ENCODE measurements around the gene NDST1. TPM values are rescaled to one million over a fixed set of nuclear protein-coding genes. Genes with fewer than 3 reads are reported as not detected.

The NDST1 gene
- total RNA-seq, 2 donors from 2014 or later, result 37.6 to 56.0 TPM

DNA sequence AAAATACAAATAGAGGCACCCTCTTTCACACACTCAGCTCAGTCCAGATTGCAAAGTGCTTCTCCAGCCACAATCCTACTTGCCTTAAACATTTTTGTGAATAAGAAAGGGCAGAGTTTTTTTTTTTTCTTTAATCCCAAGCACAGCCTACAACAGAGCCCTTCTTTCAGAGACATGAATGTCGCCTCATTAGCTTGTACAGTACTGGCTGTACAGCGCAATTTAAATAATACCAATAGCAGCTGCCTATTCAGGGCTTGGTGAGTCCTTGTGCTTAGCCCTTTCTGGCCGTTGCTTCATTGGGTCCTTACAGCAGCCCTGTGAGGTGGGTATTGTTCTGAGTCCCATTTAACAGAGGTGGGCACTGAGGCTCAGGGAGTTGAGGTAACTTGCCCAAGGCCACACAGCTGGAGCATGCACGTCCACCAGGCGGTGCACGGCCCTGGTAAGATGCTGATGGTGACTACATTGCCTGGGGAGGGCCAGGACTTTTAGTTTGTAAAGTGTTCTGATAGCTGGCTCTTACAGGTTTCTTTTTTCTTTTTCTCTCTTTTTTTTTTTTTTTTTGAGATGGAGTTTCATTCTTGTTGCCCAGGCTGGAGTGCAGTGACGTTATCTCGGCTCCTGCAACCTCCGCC, 23.1 kb downstream of the NDST1 start:
- Histone ChIP-seq H3K9me3 (no peaks in the 10 kb centered on the region), H3K36me3 (replicated peaks in 1 of 2; ENCODE audit: insufficient read depth in 1 of 2, low read depth in 2 of 2) (peaks cover 5 to 15% of the 10 kb centered on the region in 2 donors), H3K27ac (no peak overlapping the region), H3K4me3 (no peak overlapping the region), H3K27me3 (no peaks in the 10 kb centered on the region), H3K4me1 (peaks cover 18% of the 10 kb centered on the region)
- 83 to 85% methylated on average over 9 of the region's 9 CpGs for WGBS, 2 donors
- intact Hi-C loops (cut with DNase I), result no loop called here
- DNase-seq, result no peak
- TF ChIP-seq POLR2A (IDR thresholded peaks at IDR 0.05), result no peak
- TF ChIP-seq, protein P1, sequence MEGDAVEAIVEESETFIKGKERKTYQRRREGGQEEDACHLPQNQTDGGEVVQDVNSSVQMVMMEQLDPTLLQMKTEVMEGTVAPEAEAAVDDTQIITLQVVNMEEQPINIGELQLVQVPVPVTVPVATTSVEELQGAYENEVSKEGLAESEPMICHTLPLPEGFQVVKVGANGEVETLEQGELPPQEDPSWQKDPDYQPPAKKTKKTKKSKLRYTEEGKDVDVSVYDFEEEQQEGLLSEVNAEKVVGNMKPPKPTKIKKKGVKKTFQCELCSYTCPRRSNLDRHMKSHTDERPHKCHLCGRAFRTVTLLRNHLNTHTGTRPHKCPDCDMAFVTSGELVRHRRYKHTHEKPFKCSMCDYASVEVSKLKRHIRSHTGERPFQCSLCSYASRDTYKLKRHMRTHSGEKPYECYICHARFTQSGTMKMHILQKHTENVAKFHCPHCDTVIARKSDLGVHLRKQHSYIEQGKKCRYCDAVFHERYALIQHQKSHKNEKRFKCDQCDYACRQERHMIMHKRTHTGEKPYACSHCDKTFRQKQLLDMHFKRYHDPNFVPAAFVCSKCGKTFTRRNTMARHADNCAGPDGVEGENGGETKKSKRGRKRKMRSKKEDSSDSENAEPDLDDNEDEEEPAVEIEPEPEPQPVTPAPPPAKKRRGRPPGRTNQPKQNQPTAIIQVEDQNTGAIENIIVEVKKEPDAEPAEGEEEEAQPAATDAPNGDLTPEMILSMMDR (IDR thresholded peaks at IDR 0.05), result no peak
- ATAC-seq, result no peak

- TF ChIP-seq, protein P1 (IDR thresholded peaks at IDR 0.05), result no peak
- no peak for TF ChIP-seq POLR2A (IDR thresholded peaks at IDR 0.05)
- no peak overlapping the region for H3K27ac ChIP-seq
Observed at GRCh38 chr5:150531686-150532085, 23.8 kb downstream of the NDST1 start.

GRCh38 chr5:150532151-150532550, 24.2 kb downstream of the NDST1 start:
- Histone ChIP-seq H3K27ac (no peak overlapping the region), H3K4me1 (peaks cover 8% of the 10 kb centered on the region), H3K9me3 (no peaks in the 10 kb centered on the region), H3K4me3 (no peak overlapping the region), H3K27me3 (no peaks in the 10 kb centered on the region), H3K36me3 (replicated peaks in 1 of 2; ENCODE audit: insufficient read depth in 1 of 2, low read depth in 2 of 2) (peaks cover 5 to 20% of the 10 kb centered on the region in 2 donors)
- no peak for TF ChIP-seq POLR2A (IDR thresholded peaks at IDR 0.05)
- TF ChIP-seq, protein P1 (IDR thresholded peaks at IDR 0.05), result no peak
- intact Hi-C loops (cut with DNase I), result no loop called here
- WGBS, 2 donors, result 90 to 91% methylated on average over 7 of the region's 7 CpGs
- ATAC-seq (no peak), DNase-seq (no peak)

More at GRCh38 chr5:150531686-150532085, 23.8 kb downstream of the NDST1 start:
- Histone ChIP-seq H3K36me3 (replicated peaks in 1 of 2; ENCODE audit: insufficient read depth in 1 of 2, low read depth in 2 of 2) (peaks cover 5 to 18% of the 10 kb centered on the region in 2 donors), H3K9me3 (no peaks in the 10 kb centered on the region), H3K27me3 (no peaks in the 10 kb centered on the region), H3K4me1 (peaks cover 12% of the 10 kb centered on the region), H3K4me3 (no peak overlapping the region)
- 83 to 87% methylated on average over 8 to 9 of the region's 9 CpGs for WGBS, 2 donors
- ATAC-seq, result no peak
- no peak for DNase-seq
- intact Hi-C loops (cut with DNase I), result no loop called here

DNA sequence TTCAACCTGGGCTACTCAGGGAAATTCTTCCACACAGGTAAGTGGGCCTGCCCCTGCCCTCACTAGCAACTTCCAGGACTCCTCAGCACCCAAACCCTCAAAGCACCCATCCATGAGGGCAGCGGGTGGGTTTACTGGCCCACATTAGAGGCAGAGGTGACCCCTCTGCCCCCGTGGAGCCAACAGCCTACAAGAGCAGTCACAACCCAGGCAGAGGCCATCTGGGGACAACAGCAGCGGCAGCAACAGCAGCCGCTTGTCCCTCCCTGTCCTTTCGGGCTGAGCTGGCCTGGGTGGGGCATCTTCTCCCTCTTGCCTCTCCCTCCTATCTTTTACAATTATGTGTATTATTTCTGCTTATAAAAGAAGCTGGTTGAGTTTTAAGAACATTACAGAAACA, 25.1 kb downstream of the NDST1 start:
- ATAC-seq, result no peak
- no peak overlapping the region for H3K27ac ChIP-seq

DNA sequence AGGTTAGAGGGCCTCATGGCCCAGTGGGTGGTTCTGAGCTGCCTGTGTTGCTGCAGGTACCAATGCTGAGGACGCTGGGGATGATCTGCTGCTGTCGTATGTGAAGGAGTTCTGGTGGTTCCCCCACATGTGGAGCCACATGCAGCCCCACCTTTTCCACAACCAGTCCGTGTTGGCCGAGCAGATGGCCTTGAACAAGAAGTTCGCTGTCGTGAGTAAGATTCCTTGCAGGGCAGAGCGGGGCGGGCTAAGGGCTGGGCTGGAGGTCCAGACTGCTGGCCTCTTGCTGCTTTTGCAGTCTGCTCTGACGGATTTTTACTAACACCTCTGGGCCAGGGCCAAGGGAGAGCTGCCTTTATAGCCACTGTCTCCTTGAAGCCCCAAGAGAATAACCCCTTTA, 26.9 kb downstream of the NDST1 start:
- no peaks in the 10 kb centered on the region for H3K27me3 ChIP-seq
- no peak overlapping the region for H3K4me3 ChIP-seq
- no peaks in the 10 kb centered on the region for H3K9me3 ChIP-seq
- peaks cover 11 to 30% of the 10 kb centered on the region in 2 donors for H3K36me3 ChIP-seq (replicated peaks in 1 of 2; ENCODE audit: insufficient read depth in 1 of 2, low read depth in 2 of 2)
- H3K4me1 ChIP-seq, result peaks cover 5% of the 10 kb centered on the region
- intact Hi-C loops (cut with DNase I), result no loop called here
- no peak for ATAC-seq
- 42 to 60% methylated on average over 5 to 9 of the region's 9 CpGs for WGBS, 2 donors
- DNase-seq, result no peak
- no peak for TF ChIP-seq POLR2A (IDR thresholded peaks at IDR 0.05)
- TF ChIP-seq, protein P1 (IDR thresholded peaks at IDR 0.05), result no peak
- no peak overlapping the region for H3K27ac ChIP-seq

More for the DNA sequence above, 25.1 kb downstream of the NDST1 start:
- H3K27me3 ChIP-seq, result no peaks in the 10 kb centered on the region
- no peak overlapping the region for H3K4me3 ChIP-seq
- H3K4me1 ChIP-seq, result peaks cover 5% of the 10 kb centered on the region
- no peak for TF ChIP-seq POLR2A (IDR thresholded peaks at IDR 0.05)
- no peaks in the 10 kb centered on the region for H3K9me3 ChIP-seq
- intact Hi-C loops (cut with DNase I), result no loop called here
- peaks cover 5 to 18% of the 10 kb centered on the region in 2 donors for H3K36me3 ChIP-seq (replicated peaks in 1 of 2; ENCODE audit: insufficient read depth in 1 of 2, low read depth in 2 of 2)
- no peak for DNase-seq
- WGBS, 2 donors, result 81 to 88% methylated on average over 5 of the region's 5 CpGs
